Measurements from ENCODE around the gene L3HYPDH.

The L3HYPDH gene

GRCh38 chr14:59427653-59428580, 56.3 kb downstream of the L3HYPDH start:
- no peaks in the 10 kb centered on the region for H4K20me1 ChIP-seq (ENCODE audit: control insufficient read depth, insufficient read depth, low read depth, low read length)
- H3K4me2 ChIP-seq (ENCODE audit: low read length) = no peak overlapping the region
- no peaks in the 10 kb centered on the region for H3K36me3 ChIP-seq (ENCODE audit: control insufficient read depth, low read length)
- H3K79me2 ChIP-seq (ENCODE audit: control insufficient read depth, low read length) = no peaks in the 10 kb centered on the region
- no peaks in the 10 kb centered on the region for H3K27me3 ChIP-seq (ENCODE audit: control insufficient read depth, low read length)
- no peak overlapping the region for H3K4me3 ChIP-seq (ENCODE audit: low read length)
- H3K9me3 ChIP-seq (ENCODE audit: control insufficient read depth, insufficient read depth, low read length) = no peaks in the 10 kb centered on the region
- H3K27ac ChIP-seq (ENCODE audit: low read depth, low read length) = no peak overlapping the region
- TF ChIP-seq EZH2phosphoT487 (IDR thresholded peaks at IDR 0.05; ENCODE audit: borderline replicate concordance, low read length) (no peak), CTCF (IDR thresholded peaks at IDR 0.05; ENCODE audit: low read depth, low read length, poor library complexity, severe bottlenecking) (no peak)
- H3F3A ChIP-seq (ENCODE audit: control insufficient read depth, insufficient read depth) = no peaks in the 10 kb centered on the region
- H3K9me2 ChIP-seq (replicated peaks; ENCODE audit: control insufficient read depth, low read length) = no peaks in the 10 kb centered on the region
- peaks cover 19% of the 10 kb centered on the region for H3K4me1 ChIP-seq (ENCODE audit: control insufficient read depth, low read length)

GRCh38 chr14:59425322-59425935, 58.8 kb downstream of the L3HYPDH start:
- Histone ChIP-seq H3K4me3 (ENCODE audit: low read length) (no peak overlapping the region), H3K36me3 (ENCODE audit: control insufficient read depth, low read length) (no peaks in the 10 kb centered on the region), H3K4me2 (ENCODE audit: low read length) (no peak overlapping the region), H3K79me2 (ENCODE audit: control insufficient read depth, low read length) (no peaks in the 10 kb centered on the region), H3F3A (ENCODE audit: control insufficient read depth, insufficient read depth) (no peaks in the 10 kb centered on the region), H4K20me1 (ENCODE audit: control insufficient read depth, insufficient read depth, low read depth, low read length) (no peaks in the 10 kb centered on the region), H3K27ac (ENCODE audit: low read depth, low read length) (no peak overlapping the region), H3K4me1 (ENCODE audit: control insufficient read depth, low read length) (peaks cover 35% of the 10 kb centered on the region), H3K27me3 (ENCODE audit: control insufficient read depth, low read length) (no peaks in the 10 kb centered on the region), H3K9me2 (replicated peaks; ENCODE audit: control insufficient read depth, low read length) (no peaks in the 10 kb centered on the region), H3K9me3 (ENCODE audit: control insufficient read depth, insufficient read depth, low read length) (no peaks in the 10 kb centered on the region)
- TF ChIP-seq EZH2phosphoT487 (IDR thresholded peaks at IDR 0.05; ENCODE audit: borderline replicate concordance, low read length) (no peak), CTCF (IDR thresholded peaks at IDR 0.05; ENCODE audit: low read depth, low read length, poor library complexity, severe bottlenecking) (no peak)

GRCh38 chr14:59424341-59425071, 59.7 kb downstream of the L3HYPDH start:
- TF ChIP-seq CTCF (IDR thresholded peaks at IDR 0.05; ENCODE audit: low read depth, low read length, poor library complexity, severe bottlenecking) (no peak), EZH2phosphoT487 (IDR thresholded peaks at IDR 0.05; ENCODE audit: borderline replicate concordance, low read length) (no peak)
- no peak overlapping the region for H3K4me2 ChIP-seq (ENCODE audit: low read length)
- no peaks in the 10 kb centered on the region for H4K20me1 ChIP-seq (ENCODE audit: control insufficient read depth, insufficient read depth, low read depth, low read length)
- H3K9me3 ChIP-seq (ENCODE audit: control insufficient read depth, insufficient read depth, low read length) = no peaks in the 10 kb centered on the region
- H3F3A ChIP-seq (ENCODE audit: control insufficient read depth, insufficient read depth) = no peaks in the 10 kb centered on the region
- no peaks in the 10 kb centered on the region for H3K27me3 ChIP-seq (ENCODE audit: control insufficient read depth, low read length)
- no peaks in the 10 kb centered on the region for H3K36me3 ChIP-seq (ENCODE audit: control insufficient read depth, low read length)
- no peaks in the 10 kb centered on the region for H3K79me2 ChIP-seq (ENCODE audit: control insufficient read depth, low read length)
- H3K27ac ChIP-seq (ENCODE audit: low read depth, low read length) = no peak overlapping the region
- no peak overlapping the region for H3K4me3 ChIP-seq (ENCODE audit: low read length)
- H3K4me1 ChIP-seq (ENCODE audit: control insufficient read depth, low read length) = peaks cover 40% of the 10 kb centered on the region
- no peaks in the 10 kb centered on the region for H3K9me2 ChIP-seq (replicated peaks; ENCODE audit: control insufficient read depth, low read length)
